GM12878 (cell line): ENCODE results near the gene WASF2. TPM values are rescaled to one million over a fixed set of nuclear protein-coding genes. Genes with fewer than 3 reads are reported as not detected.

Experiments
- ATAC-seq: fragments of 200-7000 bp; cut with Tn5 transposase; 3 replicates; pipeline ENCODE4 v1.9.1; 2020; ENCODE audit warnings: mild to moderate bottlenecking, moderate library complexity
- BruUV-seq: library from RNA; stranded (reverse); fragments of 400-500 nt; replicated peaks from 2 replicates; lab custom pipeline; 2021; lab: Mats Ljungman, UMichigan
- CTCF ChIA-PET: fragments of 300-600 bp; sonication (Branson Sonifier 250); formaldehyde crosslinking; extraction: SDS; loops from one replicate; lab custom pipeline; 2021; ENCODE audit warnings: inconsistent platforms; lab: Yijun Ruan, JAX
- POLR2A ChIA-PET: fragments of 350-600 bp; formaldehyde crosslinking; extraction: SDS; loops from one replicate; lab custom pipeline; 2021; ENCODE audit warnings: inconsistent platforms; lab: Charles Lee
- RAD21 ChIA-PET: fragments of 300-600 bp; sonication (Branson Sonifier 250); formaldehyde crosslinking; loops from one replicate; lab custom pipeline; 2023; ENCODE audit warnings: antibody characterized with exemption; ENCODE audit not compliant: unreplicated experiment; lab: Charles Lee
- SMC1A ChIA-PET: fragments of 300-600 bp; sonication (Branson Sonifier 250); formaldehyde crosslinking; loops from one replicate; lab custom pipeline; 2023; ENCODE audit not compliant: unreplicated experiment, uncharacterized antibody; lab: Charles Lee
- DNase-seq: peaks from one replicate; pipeline ENCODE4 v3.0.0-alpha.2; 2011; ENCODE audit warnings: low read depth, low spot score
- FAIRE-seq: peaks from 3 replicates; lab custom pipeline; 2011; peaks lifted over from hg19 to GRCh38; lab: Jason Lieb, UNC
- H2AFZ ChIP-seq: 2 replicates; pipeline ENCODE4 v1.6.0; 2011; ENCODE audit warnings: low read depth, low read length, control low read depth; ENCODE audit not compliant: control insufficient read depth
- H3K27ac ChIP-seq: 2 replicates; pipeline ENCODE4 v1.5.1; 2011; ENCODE audit warnings: control low read depth; ENCODE audit not compliant: control insufficient read depth, insufficient read depth
- H3K27me3 ChIP-seq, 2 experiments: replicated peaks in 1 of 2; 2 replicates each; pipeline versions ENCODE4 v1.6.0 to v1.6.1; 2011; ENCODE audit warnings: low read length in 1 of 2; ENCODE audit not compliant: control insufficient read depth in 2 of 2, insufficient read depth in 2 of 2
- H3K36me3 ChIP-seq, 2 experiments: 2 replicates each; pipeline ENCODE4 v1.5.1; 2011; ENCODE audit warnings: low read length in 1 of 2; ENCODE audit not compliant: control insufficient read depth in 2 of 2, insufficient read depth in 2 of 2
- H3K4me1 ChIP-seq: 2 replicates; pipeline ENCODE4 v1.6.1; 2011; ENCODE audit warnings: mild to moderate bottlenecking, low read length, moderate library complexity, mixed read lengths; ENCODE audit not compliant: control insufficient read depth, insufficient read depth
- H3K4me2 ChIP-seq: 2 replicates; pipeline ENCODE4 v1.6.0; 2011; ENCODE audit warnings: control low read depth; ENCODE audit not compliant: control insufficient read depth, insufficient read depth
- H3K4me3 ChIP-seq: fragments of 200-600 bp; sonication (generic); 2 replicates; pipeline ENCODE4 v1.5.1; 2016
- H3K79me2 ChIP-seq: 2 replicates; pipeline ENCODE4 v1.6.0; 2011; ENCODE audit warnings: low read length; ENCODE audit not compliant: control insufficient read depth, insufficient read depth
- H3K9ac ChIP-seq: 2 replicates; pipeline ENCODE4 v1.8.0; 2011; ENCODE audit warnings: low read length, control low read depth, mixed read lengths; ENCODE audit not compliant: control insufficient read depth, insufficient read depth
- H3K9me3 ChIP-seq: replicated peaks from 3 replicates; pipeline ENCODE4 v1.5.1; 2011; ENCODE audit warnings: mild to moderate bottlenecking, low read length; ENCODE audit not compliant: control insufficient read depth, insufficient read depth
- H4K20me1 ChIP-seq: 2 replicates; pipeline ENCODE4 v1.6.0; 2011; ENCODE audit not compliant: control insufficient read depth, insufficient read depth
- CHD2 ChIP-seq: IDR thresholded peaks from 2 replicates; pipeline ENCODE4 v1.6.1; 2011; ENCODE audit warnings: low read depth, low read length, improper control_type of control experiment, borderline replicate concordance
- EZH2 ChIP-seq: IDR thresholded peaks from 2 replicates; pipeline ENCODE4 v1.6.1; 2012; ENCODE audit warnings: low read depth, mild to moderate bottlenecking, control low read depth, inconsistent platforms, low read length, borderline replicate concordance; ENCODE audit not compliant: control insufficient read depth
- FOXK2 ChIP-seq: fragments of 450-650 bp; IDR thresholded peaks from 2 replicates; pipeline ENCODE4 v1.6.1; 2017; ENCODE audit warnings: mild to moderate bottlenecking, moderate library complexity
- HCFC1 ChIP-seq: fragments of 150-350 bp; IDR thresholded peaks from 2 replicates; pipeline ENCODE4 v1.6.1; 2014; ENCODE audit warnings: low read length
- HDAC2 ChIP-seq: fragments of 200-600 bp; sonication (generic); IDR thresholded peaks from 2 replicates; pipeline ENCODE4 v1.6.1; 2017
- JUNB ChIP-seq: IDR thresholded peaks from 2 replicates; pipeline ENCODE4 v1.6.1; 2016; ENCODE audit warnings: antibody characterized with exemption, mild to moderate bottlenecking
- NFYA ChIP-seq: IDR thresholded peaks from 2 replicates; pipeline ENCODE4 v1.6.1; 2011; ENCODE audit warnings: low read depth, mild to moderate bottlenecking, low read length, improper control_type of control experiment, borderline replicate concordance
- NR2F1 ChIP-seq: fragments of 450-650 bp; conservative IDR thresholded peaks from 2 replicates; pipeline ENCODE4 v1.6.1; 2017; ENCODE audit warnings: mild to moderate bottlenecking
- NRF1 ChIP-seq: conservative IDR thresholded peaks from 2 replicates; pipeline ENCODE4 v1.6.1; 2011; ENCODE audit warnings: mild to moderate bottlenecking, low read depth, low read length, improper control_type of control experiment
- RB1 ChIP-seq: fragments of 450-650 bp; formaldehyde crosslinking; IDR thresholded peaks from 2 replicates; pipeline ENCODE4 v1.6.1; 2017; ENCODE audit warnings: mild to moderate bottlenecking, borderline replicate concordance
- RCOR1 ChIP-seq: conservative IDR thresholded peaks from 2 replicates; pipeline ENCODE4 v1.6.1; 2012; ENCODE audit warnings: low read depth, low read length, improper control_type of control experiment
- RELA ChIP-seq: fragments of 450-650 bp; IDR thresholded peaks from 2 replicates; pipeline ENCODE4 v1.8.0; 2014; ENCODE audit warnings: borderline replicate concordance; ENCODE audit not compliant: partially characterized antibody
- SMAD1 ChIP-seq: fragments of 450-650 bp; IDR thresholded peaks from 2 replicates; pipeline ENCODE4 v1.6.1; 2018; ENCODE audit warnings: mild to moderate bottlenecking, low read depth; ENCODE audit not compliant: partially characterized antibody
- SREBF2 ChIP-seq: IDR thresholded peaks from 2 replicates; pipeline ENCODE4 v1.6.1; 2012; ENCODE audit warnings: mild to moderate bottlenecking, low read length
- YBX1 ChIP-seq: fragments of 450-650 bp; IDR thresholded peaks from 2 replicates; pipeline ENCODE4 v1.6.1; 2016; ENCODE audit warnings: antibody characterized with exemption
- YY1 ChIP-seq: IDR thresholded peaks from 2 replicates; pipeline ENCODE4 v1.6.1; 2011; ENCODE audit warnings: low read depth, mild to moderate bottlenecking, low read length
- WGBS: methylation state at CpG from one replicate; pipeline ENCODE4 v1.1.6; 2016; ENCODE audit warnings: low lambda C conversion rate; ENCODE audit not compliant: insufficient replicate concordance, insufficient coverage; ENCODE audit errors: missing lambda C conversion rate; 5-methylcytosine and 5-hydroxymethylcytosine counted together
- in situ Hi-C: fragments of 300-500 bp; cut with MboI; formaldehyde crosslinking; loops from 9 replicates; pipeline ENCODE4 v1.14.3; 2018; ENCODE audit warnings: mixed read lengths
- intact Hi-C: fragments of 100-400 bp; cut with micrococcal nuclease; formaldehyde crosslinking; loops from one replicate; pipeline ENCODE4 v1.14.2; 2022; ENCODE audit not compliant: unreplicated experiment
- polyA plus RNA-seq, 11 experiments: library from polyadenylated mRNA; depleted of rRNA in 4 of 11; unstranded in 6 of 11; stranded (reverse) in 5 of 11; fragments of >200 nt; fragmentation: Nextera tagmentation in 4 of 11; fragmentation: Illumina TruSeq in 1 of 11; extraction: Ambion mirVana in 4 of 11; extraction: Trizol in 1 of 11; gene quantifications; 1 replicate in 1 of 11; 2 replicates in 10 of 11; pipeline versions ENCODE4 v1.2.1 to v1.2.3, GENCODE V29; 2011 to 2016; ENCODE audit warnings: inconsistent platforms in 2 of 11, missing spikeins in 2 of 11, low read depth in 1 of 11
- total RNA-seq, 4 experiments: library from RNA; depleted of rRNA in 3 of 4; stranded (reverse); fragments of >200 nt in 3 of 4; fragmentation: Illumina TruSeq in 1 of 4; extraction: Trizol in 1 of 4; gene quantifications; 2 replicates each; pipeline versions ENCODE4 v1.2.1 to v1.2.3, GENCODE V29; 2013 to 2021
- TF ChIP-seq, protein P1 (sequence below): IDR thresholded peaks from 2 replicates; pipeline ENCODE4 v1.6.1; 2011; ENCODE audit warnings: borderline replicate concordance, low read depth, mild to moderate bottlenecking, moderate library complexity, mixed read lengths, low read length; ENCODE audit not compliant: insufficient read depth; ENCODE audit errors: extremely low read length
- TF ChIP-seq, protein P2 (sequence below): fragments of 450-650 bp; conservative IDR thresholded peaks from 2 replicates; pipeline ENCODE4 v1.6.1; 2017; ENCODE audit warnings: mild to moderate bottlenecking, moderate library complexity
- TF ChIP-seq, protein P3 (sequence below): fragments of 450-650 bp; IDR thresholded peaks from 2 replicates; pipeline ENCODE4 v1.6.1; 2017; ENCODE audit warnings: borderline replicate concordance

Gene WASF2
- total and polyA plus RNA-seq, 10 of the 15 experiments (the other 5 are each of a cell fraction or from before 2014, with no cell fraction given) = 7.0 to 111 (median 37.1) TPM

DNA sequence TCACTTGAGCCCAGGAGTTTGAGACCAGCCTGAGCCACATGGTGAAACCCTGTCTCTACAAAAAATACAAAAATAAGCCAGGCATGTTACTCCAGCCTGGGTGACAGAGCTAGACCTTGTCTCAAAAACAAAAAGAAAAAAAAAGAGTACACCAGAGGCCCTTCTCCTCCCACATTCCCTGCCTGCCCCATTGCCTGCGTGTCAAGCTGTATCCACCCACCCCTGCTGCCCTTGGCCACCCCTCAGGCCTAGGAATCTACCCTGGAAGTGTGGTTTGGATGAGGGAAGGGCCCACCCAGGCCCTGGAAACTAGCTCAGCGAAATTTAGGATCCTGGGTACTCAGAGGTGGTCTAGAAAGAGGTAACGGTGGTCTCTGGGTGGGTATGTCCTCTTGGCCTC, 25.7 kb upstream of the WASF2 start:
- ChIA-PET CTCF (interaction anchor here (0.5 to 2.1 kb wide), 11 partner anchors 9 to 120 kb away, joined by 3 to 8 read pairs (median 3); no protein-coding TSS in a partner anchor), SMC1A (interaction anchor here (0.7 to 3.6 kb wide), 6 partner anchors 10 to 100 kb away, joined by 3 to 16 read pairs (median 4); no protein-coding TSS in a partner anchor), RAD21 (interaction anchor here (1.3 kb wide), 1 partner anchor 98 kb away, joined by 4 read pairs; no protein-coding TSS in a partner anchor), POLR2A (interaction anchor here (1.0 to 2.0 kb wide), 4 partner anchors 19 to 67 kb away, joined by 3 to 7 read pairs (median 4); no protein-coding TSS in a partner anchor)
- Histone ChIP-seq H2AFZ (no peak overlapping the region), H3K4me2 (no peak overlapping the region), H4K20me1 (no peaks in the 10 kb centered on the region), H3K4me1 (no peaks in the 10 kb centered on the region; the same call in 1 of the 2 replicates), H3K27me3 (no peaks in the 10 kb centered on the region), H3K4me3 (no peak overlapping the region), H3K9ac (no peak overlapping the region), H3K9me3 (no peaks in the 10 kb centered on the region), H3K27ac (no peak overlapping the region), H3K36me3 (no peaks in the 10 kb centered on the region), H3K79me2 (no peaks in the 10 kb centered on the region)
- intact Hi-C loops = no loop called here
- no TSS peak for BruUV-seq
- FAIRE-seq = no peak
- ATAC-seq = no peak
- WGBS = 50% methylated on average over 3 of the region's 3 CpGs
- TF ChIP-seq HDAC2 (no peak), JUNB (no peak), HCFC1 (no peak), RELA (no peak), SREBF2 (no peak), EZH2 (no peak), RB1 (no peak), NR2F1 (no peak), FOXK2 (no peak), SMAD1 (no peak), NFYA (no peak), RCOR1 (no peak), YY1 (no peak), YBX1 (no peak), CHD2 (no peak), NRF1 (no peak)
- TF ChIP-seq, protein P1, sequence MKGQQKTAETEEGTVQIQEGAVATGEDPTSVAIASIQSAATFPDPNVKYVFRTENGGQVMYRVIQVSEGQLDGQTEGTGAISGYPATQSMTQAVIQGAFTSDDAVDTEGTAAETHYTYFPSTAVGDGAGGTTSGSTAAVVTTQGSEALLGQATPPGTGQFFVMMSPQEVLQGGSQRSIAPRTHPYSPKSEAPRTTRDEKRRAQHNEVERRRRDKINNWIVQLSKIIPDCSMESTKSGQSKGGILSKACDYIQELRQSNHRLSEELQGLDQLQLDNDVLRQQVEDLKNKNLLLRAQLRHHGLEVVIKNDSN = no peak
- TF ChIP-seq, protein P2, sequence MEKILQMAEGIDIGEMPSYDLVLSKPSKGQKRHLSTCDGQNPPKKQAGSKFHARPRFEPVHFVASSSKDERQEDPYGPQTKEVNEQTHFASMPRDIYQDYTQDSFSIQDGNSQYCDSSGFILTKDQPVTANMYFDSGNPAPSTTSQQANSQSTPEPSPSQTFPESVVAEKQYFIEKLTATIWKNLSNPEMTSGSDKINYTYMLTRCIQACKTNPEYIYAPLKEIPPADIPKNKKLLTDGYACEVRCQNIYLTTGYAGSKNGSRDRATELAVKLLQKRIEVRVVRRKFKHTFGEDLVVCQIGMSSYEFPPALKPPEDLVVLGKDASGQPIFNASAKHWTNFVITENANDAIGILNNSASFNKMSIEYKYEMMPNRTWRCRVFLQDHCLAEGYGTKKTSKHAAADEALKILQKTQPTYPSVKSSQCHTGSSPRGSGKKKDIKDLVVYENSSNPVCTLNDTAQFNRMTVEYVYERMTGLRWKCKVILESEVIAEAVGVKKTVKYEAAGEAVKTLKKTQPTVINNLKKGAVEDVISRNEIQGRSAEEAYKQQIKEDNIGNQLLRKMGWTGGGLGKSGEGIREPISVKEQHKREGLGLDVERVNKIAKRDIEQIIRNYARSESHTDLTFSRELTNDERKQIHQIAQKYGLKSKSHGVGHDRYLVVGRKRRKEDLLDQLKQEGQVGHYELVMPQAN = no peak
- TF ChIP-seq, protein P3, sequence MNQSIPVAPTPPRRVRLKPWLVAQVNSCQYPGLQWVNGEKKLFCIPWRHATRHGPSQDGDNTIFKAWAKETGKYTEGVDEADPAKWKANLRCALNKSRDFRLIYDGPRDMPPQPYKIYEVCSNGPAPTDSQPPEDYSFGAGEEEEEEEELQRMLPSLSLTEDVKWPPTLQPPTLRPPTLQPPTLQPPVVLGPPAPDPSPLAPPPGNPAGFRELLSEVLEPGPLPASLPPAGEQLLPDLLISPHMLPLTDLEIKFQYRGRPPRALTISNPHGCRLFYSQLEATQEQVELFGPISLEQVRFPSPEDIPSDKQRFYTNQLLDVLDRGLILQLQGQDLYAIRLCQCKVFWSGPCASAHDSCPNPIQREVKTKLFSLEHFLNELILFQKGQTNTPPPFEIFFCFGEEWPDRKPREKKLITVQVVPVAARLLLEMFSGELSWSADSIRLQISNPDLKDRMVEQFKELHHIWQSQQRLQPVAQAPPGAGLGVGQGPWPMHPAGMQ = no peak
- no peak for DNase-seq
- in situ Hi-C loops = no loop called here
